GM19351 (cell line): ENCODE measurements around the gene MFNG.

Source experiments
- ATAC-seq: cut with Tn5 transposase; IDR thresholded peaks from one replicate; pipeline ENCODE4 v1.9.1; 2021; ENCODE audit warnings: mild to moderate bottlenecking, moderate library complexity; ENCODE audit not compliant: unreplicated experiment

MFNG gene

DNA sequence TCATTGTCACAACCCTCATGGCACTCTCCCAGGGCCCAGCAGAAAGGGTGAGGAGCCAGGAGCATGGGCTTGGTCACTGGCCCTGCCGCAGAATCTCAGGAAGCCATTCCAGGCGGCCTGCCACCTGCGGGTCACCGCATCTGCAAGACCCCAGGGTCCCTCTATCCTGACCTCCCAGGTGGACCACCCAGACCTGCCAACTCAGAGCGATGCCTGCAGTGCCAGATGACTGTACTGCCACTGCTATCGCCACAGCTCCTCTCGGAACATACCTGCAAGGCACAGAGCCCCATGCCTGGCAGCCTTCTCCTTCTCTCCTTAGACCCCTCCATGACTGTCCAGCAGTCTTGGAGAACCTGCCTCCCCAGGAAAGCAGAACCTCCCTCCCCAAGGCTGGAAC is 32.5 kb downstream of the MFNG start:
- ATAC-seq, result no peak

DNA sequence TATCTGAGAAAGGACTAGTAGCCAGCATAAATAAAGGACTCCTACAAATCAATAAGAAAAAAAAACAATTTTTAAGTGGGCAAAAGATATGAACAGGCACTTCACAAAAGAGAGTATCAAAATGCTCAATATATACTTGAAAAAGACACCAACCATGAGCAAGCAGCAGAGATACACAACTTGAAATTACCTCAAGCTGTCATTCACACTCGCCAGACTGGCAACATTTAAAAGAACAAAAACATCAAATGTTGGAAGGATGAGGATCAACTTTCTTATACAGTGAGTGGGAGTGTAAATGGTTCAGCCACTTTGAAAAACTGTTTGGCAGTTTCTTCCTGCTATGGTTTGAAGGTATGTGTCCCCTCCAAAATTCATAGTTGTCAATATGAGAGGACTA is 35.0 kb downstream of the MFNG start:
- no peak for ATAC-seq

DNA sequence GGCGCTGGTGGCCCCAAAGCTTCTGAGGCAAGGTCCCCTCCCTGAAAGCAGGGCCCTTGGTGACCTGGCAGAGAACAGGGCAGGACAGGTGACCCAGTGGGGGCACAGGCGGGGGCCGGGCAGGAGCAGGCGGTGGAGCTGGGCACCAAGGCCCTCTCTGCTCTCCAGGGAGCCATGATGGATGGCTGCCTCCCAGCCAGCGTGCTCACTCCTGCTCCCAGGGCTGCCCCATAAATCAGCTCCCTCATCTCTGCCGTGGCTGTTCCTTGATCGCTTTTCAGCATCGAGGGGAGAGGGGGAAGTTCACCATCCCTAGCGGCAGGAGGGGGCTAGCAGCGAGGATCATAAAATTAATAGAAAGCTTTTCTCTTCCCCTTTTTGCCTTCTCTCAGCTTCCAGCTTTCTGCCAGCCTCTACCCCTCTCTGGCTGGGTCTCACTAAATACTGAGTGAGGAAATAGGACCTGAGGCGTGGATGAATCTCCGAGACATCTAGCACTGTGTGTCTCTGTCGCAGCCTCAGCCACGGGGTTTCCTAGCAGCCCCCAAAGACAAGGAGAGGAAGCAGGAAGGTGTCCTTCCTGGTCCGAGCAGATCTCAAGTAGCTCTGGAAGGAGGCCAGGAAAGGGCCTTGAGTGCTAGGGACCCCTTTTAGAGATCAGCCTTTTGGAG is 36.7 kb downstream of the MFNG start:
- ATAC-seq, result no peak

DNA sequence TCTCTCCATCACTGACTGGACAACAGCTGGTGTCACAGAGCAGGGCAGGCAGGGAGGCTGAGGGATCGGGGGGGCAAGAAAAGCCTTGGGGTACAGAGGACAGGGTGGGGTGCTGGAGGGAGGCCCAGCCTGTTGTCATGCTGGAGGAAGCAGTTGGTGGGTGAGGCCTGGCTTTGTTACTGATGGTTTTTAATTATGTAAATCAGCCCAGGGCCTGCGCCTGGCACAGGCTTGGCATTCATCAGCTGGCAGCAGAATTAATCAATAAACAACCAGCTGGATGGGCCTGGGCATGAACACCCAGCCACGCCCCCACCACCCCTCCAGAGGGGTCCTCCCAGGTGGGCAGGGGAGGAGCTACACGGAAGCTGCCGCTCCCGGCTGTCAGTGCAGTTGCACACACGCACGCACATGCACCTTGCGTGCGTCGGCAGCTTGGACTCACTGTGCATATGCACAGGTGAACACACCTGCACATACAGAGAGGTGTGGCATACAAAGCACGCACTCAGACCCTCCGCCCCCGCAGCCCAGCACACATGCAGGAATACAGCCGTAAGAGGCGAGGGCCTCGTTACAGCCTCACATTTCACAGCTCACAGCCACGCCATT is 37.6 kb downstream of the MFNG start:
- no peak for ATAC-seq

DNA sequence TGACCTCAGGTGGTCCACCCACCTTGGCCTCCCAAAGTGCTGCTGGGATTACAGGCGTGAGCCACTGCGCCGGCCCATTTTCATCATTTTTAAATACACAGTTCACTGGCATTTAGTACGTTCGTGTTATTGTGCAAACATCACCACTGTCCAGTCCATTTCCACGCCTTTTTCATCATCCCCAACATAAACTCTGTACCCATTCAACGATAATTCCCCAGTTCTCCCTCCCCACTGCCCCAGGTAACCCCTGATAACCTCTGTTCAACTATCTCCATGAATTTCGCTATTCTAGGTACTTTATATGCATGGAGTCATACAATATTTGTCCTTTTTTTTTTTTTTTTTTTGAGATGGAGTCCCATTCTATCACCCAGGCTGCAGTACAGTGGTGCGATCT is 40.7 kb downstream of the MFNG start:
- no peak for ATAC-seq

DNA sequence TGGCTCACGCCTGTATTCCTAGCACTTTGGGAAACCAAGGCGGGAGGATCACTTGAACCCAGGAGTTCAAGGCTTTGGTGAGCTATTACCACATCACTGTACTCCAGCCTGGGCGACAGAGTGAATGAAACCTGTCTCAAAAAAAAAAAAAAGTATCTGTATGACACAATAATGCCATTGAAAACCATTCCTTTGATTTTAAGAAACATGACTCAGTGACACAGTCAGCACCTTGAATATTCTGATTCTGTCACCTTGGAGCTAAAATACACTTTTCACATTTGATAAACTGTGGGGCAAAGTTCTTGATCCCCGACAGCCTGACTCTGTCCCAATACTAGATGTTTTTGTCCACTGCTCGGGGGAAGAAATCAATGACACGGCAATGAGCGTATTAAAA is 42.2 kb downstream of the MFNG start:
- no peak for ATAC-seq

DNA sequence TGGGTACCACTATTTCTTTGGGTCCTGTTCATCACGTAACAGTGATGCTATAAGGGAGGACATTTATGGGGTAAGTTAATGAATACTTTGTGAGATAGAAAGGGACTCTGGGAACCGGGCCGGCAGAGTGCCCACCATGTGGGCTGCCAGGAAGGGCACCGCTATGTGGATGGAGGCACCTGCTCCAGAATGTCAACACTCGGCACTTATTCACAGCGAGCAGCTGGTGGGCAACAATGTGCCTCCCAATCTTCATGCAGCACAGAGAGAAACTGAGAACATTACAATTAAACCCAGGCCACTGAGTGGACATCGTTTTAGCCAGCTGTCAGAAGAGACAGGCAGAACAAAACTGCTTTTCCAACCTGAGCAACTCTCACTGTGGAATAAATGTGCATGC is 43.1 kb downstream of the MFNG start:
- no peak for ATAC-seq

DNA sequence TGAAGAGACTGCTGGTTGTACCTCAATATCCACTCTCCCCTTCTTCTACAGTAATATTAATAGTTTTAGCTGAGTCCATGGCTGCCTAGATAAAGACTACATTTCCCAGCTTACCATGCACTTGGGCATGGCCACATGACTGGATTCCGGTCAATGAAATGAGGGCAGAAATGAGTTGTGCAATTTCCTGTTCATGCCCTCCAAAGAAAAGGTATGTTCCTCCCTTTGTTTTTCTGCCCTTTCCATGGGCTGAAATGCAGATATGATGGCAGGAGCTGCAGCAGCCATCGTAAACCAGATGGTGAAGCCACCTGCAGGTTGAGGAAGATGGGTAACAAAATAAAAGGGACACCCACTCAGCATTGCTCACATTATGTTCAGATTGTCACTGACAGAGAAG is 43.6 kb downstream of the MFNG start:
- ATAC-seq, result no peak

DNA sequence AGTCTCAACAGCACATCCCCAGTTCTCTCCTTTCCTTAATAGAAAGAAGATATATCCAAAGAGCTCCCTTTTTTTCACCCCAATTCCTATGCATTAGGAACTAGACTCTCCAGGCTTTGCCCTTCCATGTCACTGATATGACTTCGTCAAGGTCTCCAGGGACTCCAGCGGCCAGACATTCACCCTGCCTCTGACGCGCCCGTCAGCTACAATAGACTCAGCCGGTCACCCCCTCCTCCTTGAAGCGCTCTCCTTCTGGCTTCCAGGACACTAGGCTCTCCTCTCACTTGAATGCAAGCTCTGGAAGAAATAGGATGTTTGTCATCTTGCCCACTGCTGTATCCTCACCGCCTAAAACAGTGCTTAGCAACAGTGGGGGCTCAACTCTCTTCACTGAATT is 44.0 kb downstream of the MFNG start:
- ATAC-seq, result no peak

DNA sequence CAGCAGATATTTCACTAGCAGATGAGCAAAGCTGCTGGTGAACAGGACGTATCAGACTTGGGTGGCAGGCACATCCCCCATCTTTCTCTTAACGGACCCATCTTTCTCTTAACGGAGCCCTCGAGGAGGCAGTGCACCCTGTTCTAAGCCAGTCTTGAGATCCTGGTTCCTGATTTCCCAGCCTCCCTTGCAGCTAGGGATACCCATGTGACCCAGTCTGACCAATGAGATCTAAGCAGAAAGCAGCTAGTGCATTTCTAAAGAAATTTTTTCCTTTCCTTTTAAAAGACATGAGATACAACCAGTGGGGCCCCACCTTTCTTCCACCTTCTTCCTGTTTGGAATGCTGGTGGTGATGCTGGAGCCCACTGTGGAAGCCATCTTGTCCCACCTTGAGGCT is 45.3 kb downstream of the MFNG start:
- ATAC-seq, result no peak

DNA sequence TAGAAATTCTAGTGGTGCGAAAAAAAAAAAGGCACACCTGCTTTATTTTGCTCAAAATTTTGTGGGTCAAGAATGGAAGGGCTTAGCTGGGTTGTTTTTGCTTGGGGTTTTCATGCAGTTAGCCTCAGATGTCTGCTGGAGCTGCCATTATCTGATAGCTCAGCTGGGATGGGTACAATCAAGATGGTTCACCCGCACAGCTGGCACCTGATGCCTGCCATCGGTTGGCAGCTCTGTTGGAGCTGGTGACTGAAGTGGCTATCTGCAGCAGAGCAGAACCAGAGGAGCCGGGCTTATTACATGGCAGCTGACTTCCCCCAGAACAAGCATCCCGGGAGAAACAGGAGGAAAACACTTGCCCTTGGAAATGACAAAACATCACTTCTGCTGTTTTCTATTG is 46.8 kb downstream of the MFNG start:
- ATAC-seq, result no peak

DNA sequence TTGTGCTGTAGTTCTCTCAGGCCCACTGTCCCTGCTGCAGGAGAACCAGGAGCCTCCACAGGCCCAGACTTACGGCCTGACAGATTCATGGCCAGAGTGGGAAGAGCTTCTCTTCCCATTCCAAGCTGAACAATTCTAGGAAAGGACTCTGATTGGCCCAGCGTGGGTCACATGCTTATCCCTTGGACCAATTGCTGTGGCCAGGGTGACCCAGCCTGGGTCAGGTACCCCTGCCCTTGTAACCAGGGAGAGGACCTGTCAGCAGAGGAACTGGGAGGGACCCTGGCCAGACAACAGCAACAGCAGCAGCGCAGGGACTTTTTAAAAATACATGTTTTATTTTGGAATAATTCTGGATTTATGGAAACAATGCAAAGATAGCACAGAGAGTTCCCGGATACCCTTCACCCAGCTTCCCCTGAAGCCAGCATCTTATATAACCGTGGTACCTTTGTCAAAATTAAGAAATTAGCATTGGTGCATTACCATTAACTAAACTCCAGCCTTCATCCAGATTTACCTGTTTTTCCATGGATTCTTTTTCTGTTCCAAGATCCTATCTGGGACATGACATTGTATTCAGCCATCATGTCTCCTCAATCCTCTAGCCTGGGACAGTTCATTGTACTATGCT is 50.1 kb downstream of the MFNG start:
- no peak for ATAC-seq

DNA sequence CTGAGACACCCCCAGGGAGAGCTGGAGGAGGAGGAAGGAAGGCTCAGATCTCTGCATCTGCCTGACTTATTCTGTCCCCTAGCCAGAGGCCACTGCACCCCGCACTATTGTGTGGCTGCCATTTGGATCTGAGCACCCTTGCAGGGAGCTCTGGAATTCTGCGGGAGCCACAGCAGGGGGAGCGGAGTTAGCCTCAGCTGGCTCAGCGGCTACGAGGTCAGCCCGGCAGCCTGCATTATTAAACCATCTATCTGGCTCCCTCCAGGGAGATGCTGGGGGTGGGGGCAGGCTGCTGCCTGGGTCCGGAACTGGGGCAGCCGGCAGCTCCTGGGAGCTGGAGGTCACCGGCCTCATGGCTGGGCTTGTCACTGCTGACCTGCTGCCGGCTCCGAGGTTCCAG is 52.4 kb downstream of the MFNG start:
- ATAC-seq, result no peak

DNA sequence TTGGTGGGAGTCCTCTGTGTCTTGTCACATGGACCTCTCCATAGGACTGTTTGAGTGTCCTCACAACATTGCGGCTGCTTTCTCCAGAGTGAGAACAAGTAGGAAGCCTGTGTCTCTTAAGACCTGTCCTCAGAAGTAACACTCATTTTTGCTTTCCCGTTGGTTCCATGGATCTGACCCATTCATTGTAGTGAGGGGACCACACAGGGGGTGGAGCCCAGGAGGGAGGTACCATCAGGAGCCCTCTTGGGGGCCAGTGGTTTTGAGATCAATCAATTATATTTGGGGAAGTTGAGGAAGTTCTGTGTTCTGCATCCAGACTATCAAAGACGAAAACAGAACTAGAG is 53.5 kb downstream of the MFNG start:
- ATAC-seq, result no peak

DNA sequence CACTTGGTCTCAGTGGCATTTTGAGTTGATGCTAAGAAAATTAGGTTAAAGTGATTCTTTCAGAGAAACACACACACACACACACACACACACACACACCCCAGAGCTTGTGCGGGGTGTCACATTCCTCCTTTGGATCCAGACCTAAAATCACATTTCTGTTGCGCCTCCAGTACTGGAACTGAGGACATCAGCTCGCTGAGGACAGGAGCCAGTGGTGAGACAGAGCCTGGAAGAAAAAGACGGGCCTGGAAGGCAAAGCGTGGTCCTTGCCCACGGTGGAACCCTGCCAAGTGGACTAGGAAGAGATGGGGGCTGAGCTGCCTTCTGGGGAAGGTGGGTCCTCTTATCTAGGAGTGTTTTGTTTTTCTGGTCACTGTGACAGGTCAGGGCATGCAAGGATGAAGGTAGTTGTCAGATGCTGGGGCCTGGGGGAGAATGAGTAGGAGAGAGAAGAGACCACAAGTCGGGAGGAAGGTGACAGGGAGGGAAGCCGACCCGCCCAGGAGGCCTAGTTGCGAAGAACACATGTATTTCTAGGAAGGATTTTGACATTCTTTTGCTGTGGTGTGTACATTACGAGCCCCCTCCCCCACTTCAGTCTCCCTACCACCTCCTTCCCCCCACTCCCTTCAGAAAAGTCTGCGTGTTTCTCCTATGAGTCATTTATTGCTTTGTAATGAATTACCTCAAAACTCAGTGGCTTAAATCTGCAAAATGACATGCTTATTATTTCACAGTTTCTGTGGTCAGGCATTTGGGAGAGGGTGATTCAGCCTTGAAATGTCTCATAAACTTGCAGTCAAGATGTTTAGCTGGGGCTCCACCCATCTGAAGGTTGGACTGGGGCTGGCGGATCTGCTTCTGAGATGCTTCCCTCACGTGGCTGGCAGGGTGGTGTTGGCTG is 54.1 kb downstream of the MFNG start:
- ATAC-seq, result no peak

DNA sequence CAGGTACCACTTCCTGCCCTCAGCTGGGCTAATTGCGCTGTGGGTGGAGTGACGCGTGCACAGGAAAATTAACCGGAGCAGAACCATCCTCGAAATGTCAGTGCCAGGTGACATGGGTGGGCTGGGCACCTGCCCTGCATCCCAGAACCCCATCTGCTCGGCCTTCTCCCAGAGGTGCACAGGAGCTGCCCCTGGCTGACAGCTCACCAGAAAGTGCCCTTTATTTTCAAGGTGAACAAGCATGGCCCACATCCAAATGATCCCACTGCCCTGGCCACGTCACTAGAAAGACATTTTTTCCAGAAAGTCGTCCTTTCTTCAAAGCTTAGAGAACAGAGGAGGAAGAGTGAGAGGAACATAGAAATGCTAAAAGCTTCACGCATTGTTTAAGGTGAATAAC is 54.8 kb downstream of the MFNG start:
- ATAC-seq, result no peak

DNA sequence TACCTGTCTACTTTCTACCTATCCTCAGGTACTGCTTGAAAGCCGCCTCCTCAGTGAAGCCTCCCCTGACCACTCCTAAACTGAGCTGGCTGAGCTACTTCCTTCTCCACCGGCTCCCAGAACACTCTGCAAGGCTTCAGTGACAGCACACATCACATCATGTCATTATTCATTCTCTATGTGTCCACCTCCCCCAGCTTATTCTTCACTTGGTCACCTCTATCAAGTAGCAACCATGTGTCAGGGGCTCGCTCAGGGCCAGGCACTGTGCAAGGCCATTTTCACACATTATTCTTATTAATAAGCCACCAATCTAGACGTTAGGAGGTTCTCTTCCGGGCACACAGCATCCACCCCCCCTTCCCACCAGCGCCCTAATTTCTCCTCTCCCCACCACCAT is 55.2 kb downstream of the MFNG start:
- ATAC-seq, result no peak

DNA sequence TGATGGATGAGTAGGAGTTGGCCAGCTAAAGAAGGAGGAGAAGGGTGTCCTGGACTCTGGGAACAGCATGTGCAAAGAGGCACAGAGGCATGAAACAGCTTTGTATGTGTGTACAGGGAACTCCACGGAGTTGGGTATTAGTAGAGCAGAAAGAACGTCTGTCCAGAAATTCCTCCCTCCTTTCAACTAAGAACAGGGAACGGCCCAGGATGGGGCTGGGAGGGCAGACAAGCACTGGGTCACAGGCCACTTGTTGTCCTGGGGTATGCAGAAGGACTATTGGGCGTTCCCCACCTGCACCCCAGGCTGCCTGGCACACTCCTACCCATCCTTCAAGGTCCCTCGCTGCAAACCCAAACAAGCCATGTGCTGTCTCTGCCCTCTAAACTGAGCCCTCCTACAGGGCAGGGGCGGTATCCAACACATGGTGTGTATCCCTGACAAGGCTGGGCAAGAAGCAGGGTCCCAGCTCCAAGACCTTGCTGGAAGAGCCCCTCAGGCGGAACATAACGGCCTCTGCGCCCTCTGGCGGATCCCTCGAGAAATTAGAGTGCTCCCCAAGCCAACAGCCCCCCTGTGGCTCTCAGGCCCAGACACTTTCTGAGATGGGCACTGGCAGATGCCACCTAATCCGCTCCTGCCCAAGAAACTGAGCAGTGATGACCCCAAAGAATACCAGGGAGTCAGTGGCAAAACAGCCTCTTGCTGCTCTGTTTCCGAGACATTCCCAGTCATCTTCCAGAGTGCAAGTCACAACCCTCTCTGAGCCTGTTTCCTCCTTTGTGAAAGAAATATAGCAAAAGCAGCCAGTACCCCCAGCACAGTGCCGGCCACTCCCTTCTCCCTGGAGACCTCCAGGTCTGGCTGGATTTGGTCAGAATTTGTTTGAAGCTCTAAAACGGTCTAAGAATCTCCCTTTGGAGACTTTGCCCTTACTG is 57.3 kb downstream of the MFNG start:
- ATAC-seq, result no peak

DNA sequence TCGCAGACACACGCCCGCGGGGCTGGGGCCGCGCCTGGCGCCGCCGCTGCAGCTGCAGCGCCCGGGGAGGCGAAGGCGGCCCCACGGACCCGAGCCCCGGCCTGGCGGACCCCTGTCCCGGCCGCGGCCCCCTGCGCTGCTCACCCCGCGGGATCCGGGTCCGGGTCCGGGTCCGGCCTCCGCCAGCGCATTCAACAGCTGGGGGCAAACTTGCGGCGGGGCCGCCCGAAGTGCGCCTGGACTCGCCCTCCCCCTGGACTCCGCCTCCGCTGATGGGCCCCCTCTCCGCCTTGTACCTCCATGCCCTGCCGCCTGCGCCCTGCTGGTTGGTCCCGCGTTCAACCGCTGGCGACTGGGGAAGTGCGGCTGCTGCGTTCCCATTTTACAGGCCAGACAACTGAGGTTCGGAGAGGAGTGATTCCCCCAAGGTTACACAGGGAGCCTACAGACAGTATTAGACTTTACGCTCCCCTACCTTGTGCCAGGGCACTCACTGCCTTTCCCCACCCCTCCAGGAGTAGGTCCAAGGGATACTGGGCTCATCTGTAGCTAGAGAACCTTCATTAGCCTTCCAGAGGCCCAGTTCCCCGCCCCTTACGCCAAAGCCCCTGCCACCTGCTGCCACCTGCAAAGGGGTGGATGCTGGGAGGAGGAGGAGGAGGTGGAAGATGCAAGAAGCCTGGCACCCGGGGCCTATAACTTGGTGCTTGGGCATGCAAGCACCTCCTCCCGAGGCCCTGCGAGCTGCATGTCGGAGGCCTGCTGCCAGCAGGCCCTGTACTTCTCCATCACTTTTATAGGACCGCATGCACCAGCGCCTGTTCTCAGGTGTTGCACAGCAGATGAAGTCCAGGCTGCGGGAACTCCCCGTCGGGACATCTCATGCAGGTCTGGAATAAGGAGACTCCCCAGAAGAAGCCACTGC is 58.2 kb downstream of the MFNG start:
- no peak for ATAC-seq
